Bronchial epithelial cell (primary cell): Measurements from ENCODE around the gene PPIP5K1. TPM values are rescaled to one million over a fixed set of nuclear protein-coding genes. Genes with fewer than 3 reads are reported as not detected.

Experiments used
- DNase-seq: peaks from one replicate; pipeline ENCODE4 v3.0.0-alpha.2; 2010; ENCODE audit warnings: low read depth
- FAIRE-seq: peaks from 2 replicates; lab custom pipeline; 2011; peaks lifted over from hg19 to GRCh38; lab: Jason Lieb, UNC
- H3K27me3 ChIP-seq: 2 replicates; pipeline ENCODE4 v1.5.1; 2011; ENCODE audit warnings: low read length; ENCODE audit not compliant: control insufficient read depth, insufficient read depth
- H3K36me3 ChIP-seq: 2 replicates; pipeline ENCODE4 v1.5.1; 2011; ENCODE audit warnings: low read length; ENCODE audit not compliant: control insufficient read depth, insufficient read depth
- H3K4me3 ChIP-seq: 2 replicates; pipeline ENCODE4 v1.5.1; 2011; ENCODE audit warnings: mild to moderate bottlenecking, low read depth, low read length, control low read depth
- CTCF ChIP-seq: IDR thresholded peaks from 2 replicates; pipeline ENCODE4 v1.5.1; 2011; ENCODE audit warnings: mild to moderate bottlenecking, moderate library complexity, low read length, control low read depth, inconsistent platforms; ENCODE audit not compliant: insufficient read depth, severe bottlenecking
- total RNA-seq: library from RNA; depleted of rRNA; stranded (reverse); fragments of >200 nt; gene quantifications from 2 replicates; pipeline ENCODE4 v1.2.1, GENCODE V29; 2014

PPIP5K1 gene
- total RNA-seq, 1 donor from 2014 or later: 46.1 TPM

GRCh38 chr15:43522247-43522646, 67.8 kb downstream of the PPIP5K1 start:
- H3K4me3 ChIP-seq: no peak overlapping the region
- no peak for TF ChIP-seq CTCF
- H3K27me3 ChIP-seq: peaks cover 17% of the 10 kb centered on the region
- no peaks in the 10 kb centered on the region for H3K36me3 ChIP-seq
- no peak for FAIRE-seq
- no peak for DNase-seq

- TF ChIP-seq CTCF: no peak
- FAIRE-seq (no peak), DNase-seq (no peak)
- Histone ChIP-seq H3K27me3 (peaks cover 22% of the 10 kb centered on the region), H3K36me3 (no peaks in the 10 kb centered on the region), H3K4me3 (no peak overlapping the region)
Measured at GRCh38 chr15:43521419-43521818, 68.6 kb downstream of the PPIP5K1 start.

- no peak for TF ChIP-seq CTCF
- DNase-seq (no peak), FAIRE-seq (no peak)
- H3K36me3 ChIP-seq: no peaks in the 10 kb centered on the region
- H3K27me3 ChIP-seq: peaks cover 22% of the 10 kb centered on the region
- no peak overlapping the region for H3K4me3 ChIP-seq
Measured at GRCh38 chr15:43520138-43520537, 69.9 kb downstream of the PPIP5K1 start.

DNA sequence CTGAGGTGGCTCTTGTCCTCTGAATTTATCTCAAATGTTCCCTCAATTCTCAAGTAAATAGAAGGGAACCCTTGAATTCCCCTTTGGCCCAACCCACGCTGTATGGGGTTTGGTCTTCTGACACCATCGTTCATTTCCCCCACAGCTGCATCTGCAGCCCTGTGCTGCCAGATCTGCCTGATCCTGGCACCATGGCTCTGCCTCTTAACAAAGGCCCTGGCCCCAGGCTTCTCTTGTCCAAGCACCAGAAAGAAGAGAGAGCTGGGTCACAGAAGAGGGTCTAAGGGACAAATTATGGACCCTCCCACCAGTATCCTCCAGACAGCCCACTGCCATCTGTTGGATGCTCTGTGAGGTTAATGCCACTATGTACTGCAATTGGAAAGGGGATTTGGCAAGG, 70.8 kb downstream of the PPIP5K1 start:
- no peak for FAIRE-seq
- no peak overlapping the region for H3K4me3 ChIP-seq
- DNase-seq: no peak
- no peaks in the 10 kb centered on the region for H3K36me3 ChIP-seq
- no peak for TF ChIP-seq CTCF
- peaks cover 20% of the 10 kb centered on the region for H3K27me3 ChIP-seq

- H3K27me3 ChIP-seq: peaks cover 19% of the 10 kb centered on the region
- FAIRE-seq (no peak), DNase-seq (no peak)
- H3K4me3 ChIP-seq: peak overlapping the region; percentile 0
- TF ChIP-seq CTCF: no peak
- no peaks in the 10 kb centered on the region for H3K36me3 ChIP-seq
Measured at GRCh38 chr15:43518197-43518761, 71.7 kb downstream of the PPIP5K1 start.
